BLaER1 (cell line): Measurements from ENCODE around the gene PACSIN3.
"Not testable (repeated sequence)": the region's sequence is repeated elsewhere in the genome, so short reads cannot be mapped to it uniquely, and the experiment has no call there.

Experiments used
- H3K27ac ChIP-seq: shearing (Covaris generic); formaldehyde crosslinking; 2 replicates; pipeline ENCODE4 v1.8.1; 2022
- H3K27me3 ChIP-seq: shearing (Covaris generic); formaldehyde crosslinking; 2 replicates; pipeline ENCODE4 v1.8.1; 2022
- H3K36me3 ChIP-seq: shearing (Covaris generic); formaldehyde crosslinking; 2 replicates; pipeline ENCODE4 v1.8.1; 2022
- H3K4me1 ChIP-seq: shearing (Covaris generic); formaldehyde crosslinking; 2 replicates; pipeline ENCODE4 v1.8.1; 2022
- H3K4me2 ChIP-seq: shearing (Covaris generic); formaldehyde crosslinking; 2 replicates; pipeline ENCODE4 v1.8.1; 2022
- H3K4me3 ChIP-seq: shearing (Covaris generic); formaldehyde crosslinking; 2 replicates; pipeline ENCODE4 v1.8.1; 2022
- H3K9ac ChIP-seq: shearing (Covaris generic); formaldehyde crosslinking; 2 replicates; pipeline ENCODE4 v1.8.1; 2022
- H3K9me3 ChIP-seq: shearing (Covaris generic); formaldehyde crosslinking; 2 replicates; pipeline ENCODE4 v1.8.1; 2022
- H4K20me1 ChIP-seq: shearing (Covaris generic); formaldehyde crosslinking; 2 replicates; pipeline ENCODE4 v1.8.1; 2022
- Cebpa-rat ChIP-seq: shearing (Covaris generic); IDR thresholded peaks from 2 replicates; pipeline ENCODE4 v1.8.1; 2022

The PACSIN3 gene

DNA sequence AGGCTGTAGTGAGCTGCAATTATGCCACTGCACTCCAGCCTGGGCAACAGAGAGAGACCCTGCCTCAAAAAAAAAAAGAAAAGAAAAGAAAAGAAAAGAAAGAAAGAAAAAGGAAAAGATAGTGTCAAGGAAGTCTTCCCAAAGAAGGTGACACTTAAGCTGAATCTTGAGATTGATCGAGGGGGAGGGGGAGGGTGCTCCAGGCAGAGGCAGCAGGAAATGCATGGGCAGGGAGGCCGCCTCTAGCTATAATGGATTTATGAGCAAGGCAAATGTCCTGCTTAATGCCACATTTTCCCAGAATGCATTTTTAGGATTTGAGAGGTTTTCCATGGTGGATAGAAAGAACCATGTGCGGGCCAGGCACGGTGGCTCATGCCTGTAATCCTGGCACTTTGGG, 14.8 kb upstream of the PACSIN3 start:
- Histone ChIP-seq H3K9ac (no peak overlapping the region), H3K4me2 (no peak overlapping the region), H3K4me1 (no peaks in the 10 kb centered on the region), H4K20me1 (no peaks in the 10 kb centered on the region), H3K4me3 (no peak overlapping the region), H3K9me3 (no peaks in the 10 kb centered on the region), H3K27me3 (no peaks in the 10 kb centered on the region), H3K27ac (no peak overlapping the region), H3K36me3 (no peaks in the 10 kb centered on the region)
- no peak for TF ChIP-seq Cebpa-rat

DNA sequence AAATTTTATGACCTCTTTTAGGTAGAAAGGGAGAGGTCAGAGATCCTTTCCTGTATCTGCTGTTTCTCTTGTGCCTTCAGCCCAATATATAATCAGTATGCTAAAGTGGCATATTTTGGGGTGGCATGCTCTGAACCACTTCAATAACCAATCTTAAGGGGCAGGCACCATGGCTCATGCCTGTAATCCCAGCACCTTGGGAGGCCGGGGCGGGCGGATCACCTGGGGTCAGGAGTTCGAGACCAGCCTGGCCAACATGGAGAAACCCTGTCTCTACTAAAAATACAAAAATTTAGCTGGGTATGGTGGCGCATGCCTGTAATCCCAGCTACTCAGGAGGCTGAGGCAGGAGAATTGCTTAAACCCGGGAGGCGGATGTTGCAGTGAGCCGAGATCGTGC, 11.9 kb upstream of the PACSIN3 start:
- H3K4me3 ChIP-seq, H3K27ac ChIP-seq, H3K4me1 ChIP-seq, H3K4me2 ChIP-seq, H3K9ac ChIP-seq, H3K36me3 ChIP-seq, H3K27me3 ChIP-seq, H3K9me3 ChIP-seq, H4K20me1 ChIP-seq: not testable (repeated sequence)

DNA sequence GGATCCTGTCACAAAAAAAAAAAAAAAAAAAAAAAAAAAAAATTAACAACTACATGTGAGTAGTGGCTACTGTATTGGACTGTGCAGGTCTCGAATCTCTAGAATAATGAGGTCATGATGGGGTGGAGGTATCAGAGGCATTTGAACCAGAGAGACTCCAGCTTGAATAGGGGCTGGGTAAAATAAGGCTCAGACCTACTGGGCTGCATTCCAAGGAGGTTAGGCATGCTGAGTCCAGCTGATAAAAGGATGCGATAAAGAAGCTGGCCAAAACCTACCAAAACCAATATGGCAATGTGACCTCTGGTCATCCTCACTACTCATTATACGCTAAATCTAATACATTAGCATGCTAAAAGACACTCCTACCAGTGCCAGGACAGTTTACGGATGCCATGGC, 5.9 kb upstream of the PACSIN3 start:
- Histone ChIP-seq H3K4me3 (no peak overlapping the region), H3K4me1 (peaks cover 21% of the 10 kb centered on the region), H3K9me3 (no peaks in the 10 kb centered on the region), H3K27ac (no peak overlapping the region), H3K27me3 (no peaks in the 10 kb centered on the region), H3K9ac (no peak overlapping the region), H3K36me3 (no peaks in the 10 kb centered on the region), H3K4me2 (no peak overlapping the region), H4K20me1 (no peaks in the 10 kb centered on the region)
- TF ChIP-seq Cebpa-rat: no peak

GRCh38 chr11:47191137-47191536, 4.9 kb upstream of the PACSIN3 start:
- not testable (repeated sequence) for H3K27ac ChIP-seq, H3K4me2 ChIP-seq, H3K36me3 ChIP-seq, H3K9me3 ChIP-seq, H3K9ac ChIP-seq, H3K27me3 ChIP-seq, H4K20me1 ChIP-seq, H3K4me3 ChIP-seq
- H3K4me1 ChIP-seq: peaks cover 28% of the 10 kb centered on the region

GRCh38 chr11:47189100-47189834, 3.0 kb upstream of the PACSIN3 start:
- TF ChIP-seq Cebpa-rat: 0 out of 2 replicates have a peak, but pooled peaks have one; percentile 12
- Histone ChIP-seq H3K4me3 (no peak overlapping the region), H4K20me1 (0 out of 2 replicates have a peak, but pooled peaks cover 8% of the 10 kb centered on the region), H3K27me3 (no peaks in the 10 kb centered on the region), H3K9ac (no peak overlapping the region), H3K4me2 (no peak overlapping the region), H3K36me3 (no peaks in the 10 kb centered on the region), H3K27ac (no peak overlapping the region), H3K4me1 (peaks cover 44% of the 10 kb centered on the region), H3K9me3 (no peaks in the 10 kb centered on the region)

GRCh38 chr11:47188259-47188658, 2.0 kb upstream of the PACSIN3 start:
- Histone ChIP-seq H3K27me3 (no peaks in the 10 kb centered on the region), H3K4me2 (peak overlapping the region; percentile 93), H3K9me3 (no peaks in the 10 kb centered on the region), H4K20me1 (0 out of 2 replicates have a peak, but pooled peaks cover 12% of the 10 kb centered on the region), H3K36me3 (peaks cover 4% of the 10 kb centered on the region; the same call in 1 of the 2 replicates), H3K9ac (peak overlapping the region; percentile 93; the same call in 1 of the 2 replicates), H3K4me3 (no peak overlapping the region), H3K4me1 (peaks cover 54% of the 10 kb centered on the region), H3K27ac (no peak overlapping the region; the same call in 1 of the 2 replicates)
- TF ChIP-seq Cebpa-rat: no peak

DNA sequence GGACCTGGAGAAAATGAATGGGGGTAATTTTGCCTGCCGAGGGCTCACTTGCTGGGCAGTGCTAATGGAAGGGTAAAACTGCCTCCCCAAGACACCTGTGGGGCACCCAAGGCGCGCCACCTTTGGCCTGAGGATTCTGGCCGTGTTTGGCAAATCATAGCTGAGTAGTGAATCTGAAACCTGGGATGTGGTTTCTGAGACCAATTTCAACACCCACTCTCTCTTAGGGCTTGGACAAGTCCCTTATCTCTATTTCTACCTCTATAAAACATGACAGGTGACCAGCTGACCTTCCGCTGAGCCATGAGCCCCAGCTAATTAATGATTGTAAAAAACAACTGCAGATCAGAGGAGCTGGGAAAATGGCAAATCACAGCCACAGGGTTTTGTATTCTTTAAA, 1.5 kb upstream of the PACSIN3 start:
- peaks cover 56% of the 10 kb centered on the region for H3K4me1 ChIP-seq
- no peaks in the 10 kb centered on the region for H3K27me3 ChIP-seq
- H3K4me3 ChIP-seq: peak overlapping the region; percentile 90
- no peaks in the 10 kb centered on the region for H3K9me3 ChIP-seq
- peak overlapping the region; percentile 93 for H3K9ac ChIP-seq
- no peak for TF ChIP-seq Cebpa-rat
- H4K20me1 ChIP-seq: 0 out of 2 replicates have a peak, but pooled peaks cover 12% of the 10 kb centered on the region
- H3K27ac ChIP-seq: peak overlapping the region; percentile 88; the same call in 1 of the 2 replicates
- peaks cover 5% of the 10 kb centered on the region; the same call in 1 of the 2 replicates for H3K36me3 ChIP-seq
- H3K4me2 ChIP-seq: peak overlapping the region; percentile 93

DNA sequence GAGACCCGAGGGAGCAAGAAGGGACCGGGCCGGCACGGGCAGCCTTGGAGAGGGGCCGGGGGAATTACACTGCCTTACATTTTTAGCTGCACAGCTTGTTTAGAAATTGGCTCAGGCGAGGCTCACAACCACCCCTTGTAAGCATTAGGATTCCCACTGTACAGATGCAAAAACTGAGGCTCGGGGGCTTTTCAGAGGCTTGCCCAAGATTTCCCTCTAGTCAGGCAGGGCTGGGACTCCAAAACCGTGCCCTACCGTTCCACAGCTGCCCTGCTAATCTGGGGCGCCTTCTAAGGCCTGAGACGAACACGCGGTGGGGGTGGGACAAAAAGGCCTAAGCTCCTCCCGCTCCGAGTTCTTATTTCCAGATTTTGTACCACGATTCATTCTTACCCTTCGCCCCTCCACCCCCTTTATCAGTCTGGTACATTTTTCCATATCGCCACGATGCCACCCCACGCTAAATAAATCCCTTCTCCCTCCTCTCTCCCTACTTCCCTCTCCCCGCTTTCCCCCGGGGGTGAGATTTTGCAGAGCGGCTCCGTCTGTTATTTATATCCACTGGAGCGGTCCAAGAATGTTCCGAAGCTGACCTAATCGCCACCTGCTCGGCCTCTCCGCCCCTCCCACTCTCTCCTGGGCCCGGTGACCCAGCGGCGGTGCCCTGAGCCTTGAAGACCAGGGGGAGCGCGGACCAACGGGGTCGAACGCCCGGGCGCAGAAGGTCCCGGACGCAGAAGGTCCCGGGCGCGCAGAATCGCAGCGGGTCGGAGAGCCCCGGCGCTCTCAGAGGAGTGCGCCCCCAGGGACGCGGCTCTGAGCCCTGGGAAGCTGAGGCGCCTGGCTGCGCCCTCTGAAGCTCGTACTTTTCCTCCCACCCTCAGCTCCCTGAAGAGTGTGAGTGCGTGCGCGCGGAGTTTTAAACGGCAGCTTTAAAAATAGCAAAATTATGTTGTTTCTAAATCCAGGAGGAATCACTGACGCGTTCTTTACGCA, 764 bp upstream of the PACSIN3 start:
- H3K9ac ChIP-seq: peak overlapping the region; percentile 93
- peak overlapping the region; percentile 88 for H3K27ac ChIP-seq
- peaks cover 62% of the 10 kb centered on the region for H3K4me1 ChIP-seq
- H3K4me2 ChIP-seq: peak overlapping the region; percentile 93
- peak overlapping the region; percentile 90 for H3K4me3 ChIP-seq
- no peaks in the 10 kb centered on the region for H3K9me3 ChIP-seq
- H3K27me3 ChIP-seq: no peaks in the 10 kb centered on the region
- H3K36me3 ChIP-seq: peaks cover 12% of the 10 kb centered on the region
- peaks cover 17% of the 10 kb centered on the region; the same call in 1 of the 2 replicates for H4K20me1 ChIP-seq
- TF ChIP-seq Cebpa-rat: no peak

- Histone ChIP-seq H4K20me1 (peaks cover 17% of the 10 kb centered on the region; the same call in 1 of the 2 replicates), H3K36me3 (peaks cover 26% of the 10 kb centered on the region), H3K4me2 (peak overlapping the region; percentile 93), H3K27ac (peak overlapping the region; percentile 88), H3K9me3 (no peaks in the 10 kb centered on the region), H3K9ac (peak overlapping the region; percentile 93), H3K27me3 (no peaks in the 10 kb centered on the region), H3K4me1 (peaks cover 62% of the 10 kb centered on the region), H3K4me3 (peak overlapping the region; percentile 90)
- TF ChIP-seq Cebpa-rat: no peak
These were observed 744 bp downstream of the PACSIN3 start for GRCh38 chr11:47185305-47186075.
